ENCODE results near the gene TMPRSS4. TPM values are rescaled to one million over a fixed set of nuclear protein-coding genes. Genes with fewer than 3 reads are reported as not detected.

TMPRSS4 gene
- total RNA-seq, 1 donor from 2014 or later, result not detected

- no peak for FAIRE-seq
- Histone ChIP-seq H3K4me3 (ENCODE audit: insufficient read depth, low read depth, low read length) (no peak overlapping the region), H3K9me3 (ENCODE audit: insufficient read depth, low read depth, low read length) (no peaks in the 10 kb centered on the region), H3K27ac (ENCODE audit: low read depth, low read length) (no peak overlapping the region), H3K4me1 (ENCODE audit: insufficient read depth, low read length) (peaks cover 7% of the 10 kb centered on the region), H3K4me2 (ENCODE audit: low read length) (no peak overlapping the region), H3K9ac (ENCODE audit: low read length) (no peak overlapping the region), H2AFZ (ENCODE audit: low read depth, low read length) (no peak overlapping the region), H3K27me3 (ENCODE audit: insufficient read depth, low read length) (peaks cover 73% of the 10 kb centered on the region), H4K20me1 (ENCODE audit: insufficient read depth, low read length) (no peaks in the 10 kb centered on the region), H3K79me2 (ENCODE audit: insufficient read depth, low read length) (no peaks in the 10 kb centered on the region), H3K36me3 (ENCODE audit: insufficient read depth, low read length) (no peaks in the 10 kb centered on the region)
- H3K36me3 Mint-ChIP-seq (ENCODE audit: low read depth, unreplicated experiment), result no peaks in the 10 kb centered on the region
- H3K4me1 Mint-ChIP-seq (ENCODE audit: low read depth, unreplicated experiment), result no peaks in the 10 kb centered on the region
- H3K4me3 Mint-ChIP-seq (ENCODE audit: unreplicated experiment), result no peak overlapping the region
- DNase-seq (ENCODE audit: low read depth), result no peak
- peaks cover 86% of the 10 kb centered on the region for H3K27me3 Mint-ChIP-seq (ENCODE audit: low read depth, unreplicated experiment)
- TF ChIP-seq EZH2 (IDR thresholded peaks at IDR 0.05; ENCODE audit: insufficient read depth, low read length), result peak; percentile 2
- TF ChIP-seq, protein P1, sequence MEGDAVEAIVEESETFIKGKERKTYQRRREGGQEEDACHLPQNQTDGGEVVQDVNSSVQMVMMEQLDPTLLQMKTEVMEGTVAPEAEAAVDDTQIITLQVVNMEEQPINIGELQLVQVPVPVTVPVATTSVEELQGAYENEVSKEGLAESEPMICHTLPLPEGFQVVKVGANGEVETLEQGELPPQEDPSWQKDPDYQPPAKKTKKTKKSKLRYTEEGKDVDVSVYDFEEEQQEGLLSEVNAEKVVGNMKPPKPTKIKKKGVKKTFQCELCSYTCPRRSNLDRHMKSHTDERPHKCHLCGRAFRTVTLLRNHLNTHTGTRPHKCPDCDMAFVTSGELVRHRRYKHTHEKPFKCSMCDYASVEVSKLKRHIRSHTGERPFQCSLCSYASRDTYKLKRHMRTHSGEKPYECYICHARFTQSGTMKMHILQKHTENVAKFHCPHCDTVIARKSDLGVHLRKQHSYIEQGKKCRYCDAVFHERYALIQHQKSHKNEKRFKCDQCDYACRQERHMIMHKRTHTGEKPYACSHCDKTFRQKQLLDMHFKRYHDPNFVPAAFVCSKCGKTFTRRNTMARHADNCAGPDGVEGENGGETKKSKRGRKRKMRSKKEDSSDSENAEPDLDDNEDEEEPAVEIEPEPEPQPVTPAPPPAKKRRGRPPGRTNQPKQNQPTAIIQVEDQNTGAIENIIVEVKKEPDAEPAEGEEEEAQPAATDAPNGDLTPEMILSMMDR (IDR thresholded peaks at IDR 0.05; ENCODE audit: insufficient read depth, low read depth, low read length), result no peak
- peaks cover 2% of the 10 kb centered on the region for H3K9me3 Mint-ChIP-seq (ENCODE audit: unreplicated experiment)
- H3K27ac Mint-ChIP-seq (ENCODE audit: unreplicated experiment), result no peak overlapping the region
Measured at GRCh38 chr11:118156531-118157185, 79.8 kb downstream of the TMPRSS4 start.

DNA sequence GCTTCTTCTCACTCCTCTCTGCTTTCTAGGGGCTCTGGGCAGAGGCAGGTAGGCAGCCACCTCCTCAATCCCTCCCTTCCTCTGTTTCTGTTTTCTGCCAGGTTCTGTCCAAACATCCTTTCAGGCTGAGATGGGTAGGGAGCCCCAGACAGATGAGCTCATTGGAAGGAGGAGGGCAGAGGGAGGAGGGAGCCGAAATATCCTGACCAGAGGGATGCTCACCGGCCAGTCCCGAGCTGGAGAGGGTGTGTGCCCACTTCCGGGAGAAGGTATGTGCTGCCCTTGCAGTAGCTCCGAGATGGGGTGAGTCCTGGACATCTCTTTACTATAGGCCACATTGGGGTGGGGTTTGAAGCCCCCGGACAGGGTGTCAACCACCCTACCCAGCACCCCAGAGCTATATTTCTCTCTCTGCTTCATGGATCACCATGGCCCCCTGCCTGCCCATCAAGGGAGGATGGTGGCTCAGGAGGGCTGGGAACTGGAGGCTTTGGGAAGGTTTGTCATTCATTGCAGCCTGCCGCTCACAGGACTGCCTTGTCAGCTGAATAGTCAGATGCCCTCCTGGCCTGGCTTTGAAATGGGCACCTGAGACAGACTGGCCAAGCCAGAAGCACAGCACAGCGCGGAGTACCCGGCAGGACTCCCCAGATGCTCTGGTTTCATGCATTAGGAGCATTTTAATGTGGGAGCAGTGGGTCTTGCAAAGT, 80.5 kb downstream of the TMPRSS4 start:
- FAIRE-seq (no peak), DNase-seq (ENCODE audit: low read depth) (no peak)
- H3K79me2 ChIP-seq (ENCODE audit: insufficient read depth, low read length), result no peaks in the 10 kb centered on the region
- H2AFZ ChIP-seq (ENCODE audit: low read depth, low read length), result no peak overlapping the region
- Mint-ChIP-seq H3K36me3 (ENCODE audit: low read depth, unreplicated experiment) (no peaks in the 10 kb centered on the region), H3K4me3 (ENCODE audit: unreplicated experiment) (no peak overlapping the region), H3K27me3 (ENCODE audit: low read depth, unreplicated experiment) (peaks cover 86% of the 10 kb centered on the region), H3K4me1 (ENCODE audit: low read depth, unreplicated experiment) (no peaks in the 10 kb centered on the region), H3K9me3 (ENCODE audit: unreplicated experiment) (peaks cover 2% of the 10 kb centered on the region), H3K27ac (ENCODE audit: unreplicated experiment) (peak overlapping the region; percentile 17)
- H3K9ac ChIP-seq (ENCODE audit: low read length), result no peak overlapping the region
- no peak overlapping the region for H3K4me3 ChIP-seq (ENCODE audit: insufficient read depth, low read depth, low read length)
- H3K4me1 ChIP-seq (ENCODE audit: insufficient read depth, low read length), result peaks cover 3% of the 10 kb centered on the region
- peaks cover 67% of the 10 kb centered on the region for H3K27me3 ChIP-seq (ENCODE audit: insufficient read depth, low read length)
- H3K9me3 ChIP-seq (ENCODE audit: insufficient read depth, low read depth, low read length), result no peaks in the 10 kb centered on the region
- H4K20me1 ChIP-seq (ENCODE audit: insufficient read depth, low read length), result no peaks in the 10 kb centered on the region
- no peak overlapping the region for H3K4me2 ChIP-seq (ENCODE audit: low read length)
- no peaks in the 10 kb centered on the region for H3K36me3 ChIP-seq (ENCODE audit: insufficient read depth, low read length)
- no peak overlapping the region for H3K27ac ChIP-seq (ENCODE audit: low read depth, low read length)
- TF ChIP-seq, protein P1 (IDR thresholded peaks at IDR 0.05; ENCODE audit: insufficient read depth, low read depth, low read length), result no peak
- TF ChIP-seq EZH2 (IDR thresholded peaks at IDR 0.05; ENCODE audit: insufficient read depth, low read length), result no peak

DNA sequence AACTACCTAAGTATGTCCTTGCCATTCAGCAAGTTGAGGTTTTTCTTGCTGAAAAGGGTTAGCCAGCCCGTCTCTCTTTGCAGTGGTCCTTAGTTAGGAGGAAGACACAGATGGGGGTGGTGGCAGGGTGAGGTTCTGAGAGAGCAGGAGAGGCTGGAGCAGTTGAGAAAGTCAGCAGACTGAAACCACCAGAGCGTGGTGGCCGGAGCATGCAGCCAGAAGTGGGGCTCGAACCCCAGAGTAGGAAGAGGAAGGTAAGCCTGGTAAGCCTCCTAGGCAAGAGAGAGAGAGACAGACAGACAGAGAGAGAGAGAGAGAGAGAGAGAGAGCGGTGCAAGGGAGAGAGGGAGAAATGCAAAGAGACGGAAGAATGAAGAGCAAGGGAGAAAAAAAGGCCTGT, 84.9 kb downstream of the TMPRSS4 start:
- Mint-ChIP-seq H3K27ac (ENCODE audit: unreplicated experiment) (no peak overlapping the region), H3K4me3 (ENCODE audit: unreplicated experiment) (no peak overlapping the region), H3K27me3 (ENCODE audit: low read depth, unreplicated experiment) (peaks cover 80% of the 10 kb centered on the region), H3K36me3 (ENCODE audit: low read depth, unreplicated experiment) (no peaks in the 10 kb centered on the region), H3K4me1 (ENCODE audit: low read depth, unreplicated experiment) (no peaks in the 10 kb centered on the region), H3K9me3 (ENCODE audit: unreplicated experiment) (peaks cover 2% of the 10 kb centered on the region)
- FAIRE-seq (no peak), DNase-seq (ENCODE audit: low read depth) (no peak)
- no peaks in the 10 kb centered on the region for H4K20me1 ChIP-seq (ENCODE audit: insufficient read depth, low read length)
- no peaks in the 10 kb centered on the region for H3K9me3 ChIP-seq (ENCODE audit: insufficient read depth, low read depth, low read length)
- H2AFZ ChIP-seq (ENCODE audit: low read depth, low read length), result no peak overlapping the region
- no peak overlapping the region for H3K27ac ChIP-seq (ENCODE audit: low read depth, low read length)
- peaks cover 45% of the 10 kb centered on the region for H3K27me3 ChIP-seq (ENCODE audit: insufficient read depth, low read length)
- TF ChIP-seq, protein P1 (IDR thresholded peaks at IDR 0.05; ENCODE audit: insufficient read depth, low read depth, low read length), result no peak
- no peak for TF ChIP-seq EZH2 (IDR thresholded peaks at IDR 0.05; ENCODE audit: insufficient read depth, low read length)
- H3K9ac ChIP-seq (ENCODE audit: low read length), result no peak overlapping the region
- no peaks in the 10 kb centered on the region for H3K36me3 ChIP-seq (ENCODE audit: insufficient read depth, low read length)
- H3K4me2 ChIP-seq (ENCODE audit: low read length), result no peak overlapping the region
- no peak overlapping the region for H3K4me3 ChIP-seq (ENCODE audit: insufficient read depth, low read depth, low read length)
- H3K4me1 ChIP-seq (ENCODE audit: insufficient read depth, low read length), result no peaks in the 10 kb centered on the region
- H3K79me2 ChIP-seq (ENCODE audit: insufficient read depth, low read length), result no peaks in the 10 kb centered on the region

All from astrocyte (in vitro differentiated cells and primary cell).